GM21825 (cell line): ENCODE measurements around the gene TBCK.
"Not testable (repeated sequence)": the region's sequence is repeated elsewhere in the genome, so short reads cannot be mapped to it uniquely, and the experiment has no call there.

Experiments used
- ATAC-seq: cut with Tn5 transposase; IDR thresholded peaks from one replicate; pipeline ENCODE4 v1.9.1; 2021; ENCODE audit warnings: mild to moderate bottlenecking, moderate library complexity; ENCODE audit not compliant: unreplicated experiment

Gene TBCK

GRCh38 chr4:106238820-106239420 is 77.1 kb downstream of the TBCK start:
- ATAC-seq = peak; percentile 87

- ATAC-seq = no peak
Observed at GRCh38 chr4:106231931-106232330, 84.1 kb downstream of the TBCK start.

- no peak for ATAC-seq
Observed at GRCh38 chr4:106222548-106222947, 93.5 kb downstream of the TBCK start.

- ATAC-seq = not testable (repeated sequence)
Observed at GRCh38 chr4:106213291-106213690, 102.7 kb downstream of the TBCK start.

- no peak for ATAC-seq
Observed at GRCh38 chr4:106210021-106210420, 106.0 kb downstream of the TBCK start.

- ATAC-seq = no peak
Observed at GRCh38 chr4:106208481-106209460, 107.2 kb downstream of the TBCK start.

- ATAC-seq = no peak
Observed at GRCh38 chr4:106201373-106201772, 114.6 kb downstream of the TBCK start.

GRCh38 chr4:106195435-106195950 is 120.5 kb downstream of the TBCK start:
- ATAC-seq = no peak

GRCh38 chr4:106194801-106195200 is 121.2 kb downstream of the TBCK start:
- ATAC-seq = no peak

GRCh38 chr4:106192131-106192530 is 123.9 kb downstream of the TBCK start:
- ATAC-seq = no peak

GRCh38 chr4:106186201-106186600 is 129.8 kb downstream of the TBCK start:
- no peak for ATAC-seq

GRCh38 chr4:106183551-106183950 is 132.5 kb downstream of the TBCK start:
- ATAC-seq = no peak

- no peak for ATAC-seq
Observed at GRCh38 chr4:106172861-106173260, 143.1 kb downstream of the TBCK start.

- ATAC-seq = no peak
Observed at GRCh38 chr4:106165351-106166010, 150.5 kb downstream of the TBCK start.

GRCh38 chr4:106162278-106162677 is 153.7 kb downstream of the TBCK start:
- ATAC-seq = no peak

- no peak for ATAC-seq
Observed at GRCh38 chr4:106160560-106160959, 155.4 kb downstream of the TBCK start.

GRCh38 chr4:106149911-106150310 is 166.1 kb downstream of the TBCK start:
- ATAC-seq = no peak

GRCh38 chr4:106149026-106149425 is 167.0 kb downstream of the TBCK start:
- no peak for ATAC-seq

- ATAC-seq = no peak
Observed at GRCh38 chr4:106142616-106143127, 173.3 kb downstream of the TBCK start.

- no peak for ATAC-seq
Observed at GRCh38 chr4:106140601-106141000, 175.4 kb downstream of the TBCK start.

GRCh38 chr4:106136777-106137331 is 179.2 kb downstream of the TBCK start:
- no peak for ATAC-seq
